ENCODE data around the gene PDCD1LG2. TPM values are rescaled to one million over a fixed set of nuclear protein-coding genes. Genes with fewer than 3 reads are reported as not detected.

The PDCD1LG2 gene
- total RNA-seq, 4 donors from 2014 or later: 3.4 to 8.8 (median 5.5) TPM

GRCh38 chr9:5513966-5514616 lies 3.8 kb downstream of the PDCD1LG2 start:
- no peak for TF ChIP-seq CTCF (IDR thresholded peaks at IDR 0.05; ENCODE audit: low read depth)

GRCh38 chr9:5514617-5515260 lies 4.4 kb downstream of the PDCD1LG2 start:
- no peak for TF ChIP-seq CTCF (IDR thresholded peaks at IDR 0.05; ENCODE audit: low read depth)

GRCh38 chr9:5515261-5515650 lies 4.9 kb downstream of the PDCD1LG2 start:
- TF ChIP-seq CTCF (IDR thresholded peaks at IDR 0.05; ENCODE audit: low read depth): no peak

GRCh38 chr9:5516453-5517220 lies 6.3 kb downstream of the PDCD1LG2 start:
- no peak for TF ChIP-seq CTCF (IDR thresholded peaks at IDR 0.05; ENCODE audit: low read depth)

GRCh38 chr9:5518171-5518936 lies 8.0 kb downstream of the PDCD1LG2 start:
- no peak for TF ChIP-seq CTCF (IDR thresholded peaks at IDR 0.05; ENCODE audit: low read depth)

GRCh38 chr9:5518937-5519319 lies 8.6 kb downstream of the PDCD1LG2 start:
- TF ChIP-seq CTCF (IDR thresholded peaks at IDR 0.05; ENCODE audit: low read depth): no peak
